Testis (tissue), 2 donors: ENCODE data around the gene CIAO2A.

Experiments used
- CTCF ChIP-seq, 3 experiments: fragments of 450-650 bp in 2 of 3; fragments of 200-600 bp in 1 of 3; sonication (generic) in 1 of 3; IDR thresholded peaks; one replicate each; pipeline ENCODE4 v1.5.1; 2016 to 2019; ENCODE audit warnings: antibody characterized with exemption in 3 of 3, mild to moderate bottlenecking in 2 of 3, moderate library complexity in 1 of 3
- POLR2A ChIP-seq: fragments of 450-650 bp; IDR thresholded peaks from one replicate; pipeline ENCODE4 v1.6.1; 2017; ENCODE audit warnings: antibody characterized with exemption, mild to moderate bottlenecking, moderate library complexity

- TF ChIP-seq POLR2A = no peak
- TF ChIP-seq CTCF (IDR thresholded peaks at IDR 0.05) = no peak
Measured at GRCh38 chr15:64051407-64052259, 42.0 kb downstream of the CIAO2A start.
